ENCODE measurements around the gene LRP11.

DNA sequence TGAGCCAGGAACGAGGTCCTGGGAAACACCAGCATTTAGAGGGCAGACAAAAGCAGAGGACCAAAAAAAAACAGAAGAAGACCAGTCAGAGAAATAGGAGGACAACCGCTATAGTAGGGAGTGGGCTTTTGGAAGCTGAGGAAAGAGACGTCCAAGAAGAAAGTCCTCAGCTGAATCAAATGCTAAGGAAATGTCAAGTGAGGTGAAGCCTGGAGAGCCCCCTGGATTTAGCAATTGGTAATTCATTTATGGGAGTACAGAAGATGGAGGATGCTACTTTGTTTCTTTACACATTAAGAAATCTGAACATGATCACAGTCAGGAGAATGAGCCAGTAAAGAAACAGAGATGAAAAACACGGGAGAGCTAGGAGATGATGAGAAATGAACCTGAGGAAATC is 41.1 kb downstream of the LRP11 start:
- TF ChIP-seq POLR2AphosphoS5 (IDR thresholded peaks at IDR 0.05) (no peak), POLR2A (IDR thresholded peaks at IDR 0.05; ENCODE audit: low read depth) (no peak)
- TF ChIP-seq, protein P1, sequence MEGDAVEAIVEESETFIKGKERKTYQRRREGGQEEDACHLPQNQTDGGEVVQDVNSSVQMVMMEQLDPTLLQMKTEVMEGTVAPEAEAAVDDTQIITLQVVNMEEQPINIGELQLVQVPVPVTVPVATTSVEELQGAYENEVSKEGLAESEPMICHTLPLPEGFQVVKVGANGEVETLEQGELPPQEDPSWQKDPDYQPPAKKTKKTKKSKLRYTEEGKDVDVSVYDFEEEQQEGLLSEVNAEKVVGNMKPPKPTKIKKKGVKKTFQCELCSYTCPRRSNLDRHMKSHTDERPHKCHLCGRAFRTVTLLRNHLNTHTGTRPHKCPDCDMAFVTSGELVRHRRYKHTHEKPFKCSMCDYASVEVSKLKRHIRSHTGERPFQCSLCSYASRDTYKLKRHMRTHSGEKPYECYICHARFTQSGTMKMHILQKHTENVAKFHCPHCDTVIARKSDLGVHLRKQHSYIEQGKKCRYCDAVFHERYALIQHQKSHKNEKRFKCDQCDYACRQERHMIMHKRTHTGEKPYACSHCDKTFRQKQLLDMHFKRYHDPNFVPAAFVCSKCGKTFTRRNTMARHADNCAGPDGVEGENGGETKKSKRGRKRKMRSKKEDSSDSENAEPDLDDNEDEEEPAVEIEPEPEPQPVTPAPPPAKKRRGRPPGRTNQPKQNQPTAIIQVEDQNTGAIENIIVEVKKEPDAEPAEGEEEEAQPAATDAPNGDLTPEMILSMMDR (IDR thresholded peaks at IDR 0.05) = no peak
